Left renal cortex interstitium (tissue), 4 donors: Measurements from ENCODE around the gene BTBD10. TPM values are rescaled to one million over a fixed set of nuclear protein-coding genes. Genes with fewer than 3 reads are reported as not detected.

ENCODE experiments used
- DNase-seq, 4 donors: peaks; one replicate each; pipeline ENCODE4 v3.0.0-alpha.2; 2013; ENCODE audit warnings: low read depth in 4 of 4, low spot score in 2 of 4, missing footprints in 1 of 4
- polyA plus RNA-seq, 4 donors: library from polyadenylated mRNA; unstranded; fragments of 120-200 nt; gene quantifications; one replicate each; pipeline ENCODE4 v1.2.1, GENCODE V29; 2013; ENCODE audit not compliant: insufficient read length in 4 of 4

The BTBD10 gene
- polyA plus RNA-seq, 4 donors = 29.8 to 39.4 (median 31.1) TPM

DNA sequence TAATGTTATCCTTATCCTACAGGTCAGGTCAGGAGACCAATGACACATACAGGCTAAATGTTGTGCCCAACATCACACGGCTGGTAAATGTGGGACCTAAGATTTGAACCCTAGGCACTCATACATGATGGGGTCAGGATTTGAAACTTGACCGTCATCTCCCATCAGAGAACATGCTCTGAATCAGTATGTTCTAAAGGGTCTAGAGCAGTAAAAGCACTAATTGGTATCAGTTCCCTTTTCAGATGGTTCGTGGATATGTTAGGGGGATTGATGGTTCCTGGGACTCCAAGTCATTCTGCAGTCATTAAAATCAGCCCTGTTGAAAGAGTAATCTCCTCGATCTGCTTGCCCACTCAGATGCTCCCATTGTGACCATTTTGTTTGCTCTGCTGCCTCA, 120.0 kb downstream of the BTBD10 start:
- no peak for DNase-seq

DNA sequence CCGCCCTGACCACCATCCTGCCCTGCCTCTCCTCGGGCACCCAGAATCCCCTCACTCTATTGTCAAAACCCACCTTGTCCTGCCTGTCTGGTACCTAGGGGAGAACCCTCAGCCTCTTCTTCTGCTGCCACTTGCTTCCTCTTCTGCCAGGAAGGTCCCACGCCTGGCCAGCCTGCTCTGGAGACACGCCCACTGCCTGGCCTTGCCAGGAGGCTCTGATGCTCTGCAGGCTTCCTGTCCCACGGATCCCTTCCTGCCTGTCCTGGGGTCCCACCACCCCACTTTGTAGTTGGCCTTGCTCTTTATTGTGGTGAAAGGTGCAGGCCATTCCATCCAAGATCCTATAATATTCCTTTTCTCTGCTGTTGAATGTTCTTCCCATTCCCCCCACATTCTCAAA, 122.0 kb downstream of the BTBD10 start:
- no peak for DNase-seq

DNA sequence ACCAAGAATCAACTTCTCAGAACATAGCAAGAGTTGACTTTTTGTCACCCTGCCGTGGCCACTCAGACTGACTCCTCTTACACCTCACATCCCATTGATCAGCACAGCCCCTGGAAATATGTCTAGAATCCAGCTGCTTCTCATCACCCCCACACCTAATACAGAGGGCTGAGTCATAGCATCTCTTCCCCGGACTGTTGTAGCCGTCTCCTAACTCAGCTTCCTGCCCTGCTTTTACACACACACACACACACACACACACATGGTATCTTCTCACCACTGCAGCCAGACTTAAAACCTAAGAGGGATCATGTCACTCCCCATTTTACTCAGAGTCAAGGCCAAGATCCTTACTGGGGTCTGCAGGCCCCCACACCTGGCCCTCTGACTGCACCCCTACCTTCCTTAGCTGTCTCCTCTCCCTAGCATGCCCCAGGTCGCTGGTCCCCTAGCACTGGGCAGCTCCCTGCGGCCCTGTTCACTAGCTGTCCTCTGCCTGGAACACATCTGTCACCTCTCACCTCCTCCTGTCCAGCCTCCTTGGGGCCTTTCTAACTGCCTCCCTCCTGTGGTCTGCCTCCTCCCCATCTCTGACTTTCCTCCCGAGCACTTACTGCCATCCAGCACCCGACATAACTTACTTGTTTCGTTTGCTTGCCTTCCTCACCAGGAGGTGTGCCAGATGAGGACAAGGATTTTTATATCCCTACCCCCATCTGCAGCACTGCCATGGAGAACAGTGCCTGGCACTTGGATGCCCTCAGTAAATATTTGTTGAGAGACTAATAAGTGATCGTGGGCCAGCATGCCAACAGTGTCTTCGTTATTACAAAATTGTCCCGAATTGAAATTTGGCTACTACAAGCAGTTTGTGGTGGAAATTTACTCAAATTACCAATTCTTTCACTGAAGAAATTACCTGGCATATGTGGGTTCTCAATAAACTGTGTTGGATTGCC, 123.5 kb downstream of the BTBD10 start:
- no peak for DNase-seq

DNA sequence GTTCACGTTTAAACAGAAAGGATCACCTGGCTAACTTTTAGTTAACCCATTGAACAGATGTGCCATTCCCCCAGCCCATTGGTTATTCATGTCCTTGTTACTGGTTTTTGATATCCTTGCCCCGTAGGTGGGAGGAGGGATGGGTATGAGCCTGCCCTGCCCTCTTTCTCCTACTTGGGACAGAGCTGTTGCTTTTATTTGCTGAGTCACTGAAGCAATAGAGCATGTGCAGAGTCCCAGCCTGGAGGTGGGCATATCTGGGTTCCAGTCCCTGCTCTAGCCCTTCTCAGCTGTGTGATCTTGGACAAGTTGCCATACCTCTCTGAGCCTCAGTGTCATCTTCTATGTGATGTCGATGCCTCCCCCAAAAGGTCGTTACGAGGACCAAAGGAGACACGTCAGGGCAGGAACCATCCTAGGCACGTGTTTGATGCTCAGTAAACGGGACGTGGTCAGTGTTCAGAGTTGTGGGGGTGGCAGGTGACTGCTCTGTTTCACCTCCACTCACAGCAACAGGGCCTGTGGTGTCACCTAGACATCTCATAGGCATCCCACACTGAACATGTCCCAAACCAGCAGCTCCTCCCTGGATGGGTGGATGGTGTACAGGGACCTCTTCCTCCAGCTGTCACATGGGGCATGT, 124.5 kb downstream of the BTBD10 start:
- no peak for DNase-seq

DNA sequence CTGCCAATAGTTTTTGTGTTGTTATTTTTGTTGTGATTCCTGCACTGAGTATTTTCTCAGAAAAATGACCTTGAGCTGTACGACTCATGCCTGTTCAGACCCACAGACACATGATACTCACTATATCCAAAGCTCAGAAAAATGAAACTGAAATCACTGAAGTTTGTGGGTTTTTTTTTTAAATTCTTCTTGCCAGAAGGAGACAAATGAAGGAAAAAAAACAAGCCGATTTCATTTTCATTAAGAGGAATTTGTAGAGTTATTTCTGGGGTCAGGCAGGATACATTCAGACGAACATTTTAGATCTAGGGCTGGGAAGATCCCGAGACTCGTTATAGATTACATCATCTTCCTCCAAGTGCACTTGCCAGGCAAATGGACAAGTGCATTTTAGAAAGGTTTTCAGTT, 125.0 kb downstream of the BTBD10 start:
- DNase-seq = no peak

Other genes starting within 250 kb of the BTBD10 start
- gene BMAL1, start 185.4 kb downstream of the BTBD10 start, polyA plus RNA-seq = 10 to 100 TPM; 11.2 to 13.7 (median 11.8) TPM
- not detected for gene PTH, start 32.8 kb upstream of the BTBD10 start, polyA plus RNA-seq
- gene FAR1, start 205.4 kb upstream of the BTBD10 start, polyA plus RNA-seq = 10 to 100 TPM; 51.1 to 89.2 (median 69.2) TPM